ENCODE data around the gene NLGN1.

NLGN1 gene

DNA sequence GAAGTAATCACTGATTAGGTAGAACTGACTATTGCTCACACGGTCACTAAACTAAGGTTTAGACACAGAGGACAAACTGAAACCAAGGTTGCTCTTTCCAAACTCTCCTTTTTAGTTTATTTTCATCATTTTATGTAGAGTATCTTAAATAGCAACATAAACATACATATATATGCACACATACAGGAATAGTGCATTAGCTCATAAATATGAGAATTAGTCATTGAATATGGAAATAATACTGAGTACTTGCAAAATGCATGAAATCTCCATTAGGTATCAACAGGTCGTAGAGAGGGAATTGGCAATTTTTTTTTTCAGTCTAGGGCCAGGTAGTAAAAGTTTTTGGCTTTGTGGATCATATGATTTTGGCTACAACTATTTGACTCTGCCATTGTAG, 557.1 kb downstream of the NLGN1 start:
- no peak for DNase-seq (ENCODE audit: low read depth in 2 of 2, low spot score in 1 of 2)

DNA sequence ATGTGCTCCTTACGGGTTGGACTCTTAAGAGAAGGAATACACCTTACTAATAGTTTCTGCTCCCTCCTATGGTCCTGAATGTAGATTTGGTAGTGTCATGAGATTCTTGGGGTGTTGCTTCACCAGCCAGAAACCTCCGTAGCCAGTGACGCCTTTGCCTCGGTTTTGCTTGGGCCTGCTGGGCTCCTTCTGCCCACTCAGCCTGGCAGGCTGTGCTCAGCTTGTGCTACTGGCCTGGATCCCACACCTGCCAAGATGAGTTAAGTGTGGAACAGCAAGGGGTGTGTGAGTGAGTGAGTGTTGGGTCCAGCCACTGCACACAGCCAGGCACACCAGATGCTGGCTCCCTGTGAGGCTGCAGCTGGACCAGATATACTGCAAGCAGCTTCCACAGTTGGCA, 560.1 kb downstream of the NLGN1 start:
- DNase-seq (ENCODE audit: low read depth in 2 of 2, low spot score in 1 of 2): no peak

DNA sequence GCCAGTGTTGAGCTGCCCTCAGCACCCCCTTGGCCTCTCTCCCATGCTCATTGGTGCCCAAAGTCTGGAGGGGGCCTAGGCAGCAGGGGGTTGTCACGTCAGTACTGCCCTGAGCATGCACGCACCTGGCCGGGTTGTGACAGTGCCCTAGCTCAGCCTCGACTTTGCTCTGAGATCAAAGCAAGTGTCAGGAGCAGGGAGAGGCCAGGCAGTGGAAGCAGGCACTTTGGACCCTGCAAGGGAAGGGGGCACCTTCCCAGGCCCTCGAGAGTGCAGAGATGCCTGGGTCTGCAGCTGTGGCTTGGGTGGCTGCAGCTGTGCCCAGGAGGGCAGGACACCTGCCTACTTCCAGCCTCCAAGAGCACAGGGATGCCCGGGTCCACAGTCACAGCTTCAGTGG, 561.3 kb downstream of the NLGN1 start:
- DNase-seq (ENCODE audit: low read depth in 2 of 2, low spot score in 1 of 2): no peak

DNA sequence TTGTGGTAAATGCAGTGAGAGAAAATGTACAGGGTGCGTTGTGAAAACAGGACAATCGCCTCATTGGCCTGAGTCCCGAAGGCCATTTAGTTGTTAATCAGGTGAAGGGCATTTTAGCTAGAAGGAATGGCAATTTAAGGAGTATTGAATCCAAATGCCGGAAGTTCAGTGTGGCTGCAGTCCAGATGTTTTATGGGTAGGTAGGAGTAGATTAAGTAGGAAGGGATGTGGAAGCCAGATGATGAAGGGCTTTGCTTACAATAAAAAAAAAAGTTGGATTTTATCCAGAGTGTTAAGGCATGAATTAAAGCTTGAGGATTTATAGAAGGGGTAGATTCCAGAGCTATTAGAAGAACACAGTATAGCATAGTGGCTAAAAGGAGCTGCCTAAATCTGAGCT, 572.7 kb downstream of the NLGN1 start:
- DNase-seq (ENCODE audit: low read depth in 2 of 2, low spot score in 1 of 2): no peak

DNA sequence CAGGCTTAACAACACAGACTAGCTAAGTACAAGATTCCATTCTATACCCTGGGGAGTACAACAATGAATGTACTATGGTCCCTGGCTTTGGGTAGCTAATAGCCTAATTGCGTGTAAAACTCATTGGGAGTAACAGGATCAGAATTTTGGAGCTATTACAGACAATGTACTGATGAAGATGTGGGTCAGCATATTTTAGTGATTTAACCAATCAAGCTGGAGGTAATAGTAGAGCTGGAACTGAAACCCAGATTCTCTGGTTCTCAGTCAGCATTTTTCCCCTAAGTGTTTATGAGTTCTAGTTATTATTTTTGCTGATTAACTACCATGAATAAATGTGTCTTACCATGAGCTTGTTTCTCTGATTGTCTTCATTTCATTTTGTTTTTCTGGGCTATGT, 578.7 kb downstream of the NLGN1 start:
- no peak for DNase-seq (ENCODE audit: low read depth in 2 of 2, low spot score in 1 of 2)

DNA sequence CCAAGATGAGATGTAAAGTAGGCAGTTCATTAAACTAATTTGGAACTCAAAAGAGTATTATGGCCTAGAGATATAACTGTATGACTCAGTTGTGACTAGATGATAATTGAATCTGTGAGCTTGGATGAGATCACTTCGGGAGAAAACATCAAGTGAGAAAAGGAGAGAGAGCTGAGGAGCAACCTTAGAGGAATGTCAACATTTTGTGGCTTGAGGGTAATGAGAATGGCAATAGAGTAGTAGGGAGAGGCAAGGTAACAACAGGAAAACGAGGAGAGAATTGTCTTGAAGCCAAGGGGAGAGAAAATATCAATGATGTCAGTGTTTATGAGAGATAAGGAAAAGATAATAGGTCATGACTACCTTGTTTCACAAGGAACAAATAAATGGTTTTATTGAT, 580.2 kb downstream of the NLGN1 start:
- DNase-seq (ENCODE audit: low read depth in 2 of 2, low spot score in 1 of 2): no peak

DNA sequence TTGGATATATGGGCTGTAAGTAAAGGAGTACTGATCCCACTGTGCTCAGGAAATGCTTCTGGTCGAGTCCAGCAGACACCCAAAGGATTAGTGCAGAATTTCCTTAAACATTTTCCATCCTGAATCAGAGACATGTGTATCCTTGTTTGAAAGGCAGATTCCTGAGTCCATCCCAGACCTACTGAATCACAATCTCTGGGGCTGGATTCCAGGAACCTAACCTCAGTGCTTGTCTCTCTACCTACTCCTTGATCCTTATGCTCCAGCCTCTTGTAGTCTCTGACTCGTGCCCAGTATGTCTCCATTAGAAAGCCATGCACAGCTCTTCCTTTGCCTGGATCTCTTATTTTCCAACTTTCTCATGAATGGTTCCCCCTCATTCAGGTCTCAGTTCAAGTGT, 585.8 kb downstream of the NLGN1 start:
- DNase-seq (ENCODE audit: low read depth in 2 of 2, low spot score in 1 of 2): no peak

DNA sequence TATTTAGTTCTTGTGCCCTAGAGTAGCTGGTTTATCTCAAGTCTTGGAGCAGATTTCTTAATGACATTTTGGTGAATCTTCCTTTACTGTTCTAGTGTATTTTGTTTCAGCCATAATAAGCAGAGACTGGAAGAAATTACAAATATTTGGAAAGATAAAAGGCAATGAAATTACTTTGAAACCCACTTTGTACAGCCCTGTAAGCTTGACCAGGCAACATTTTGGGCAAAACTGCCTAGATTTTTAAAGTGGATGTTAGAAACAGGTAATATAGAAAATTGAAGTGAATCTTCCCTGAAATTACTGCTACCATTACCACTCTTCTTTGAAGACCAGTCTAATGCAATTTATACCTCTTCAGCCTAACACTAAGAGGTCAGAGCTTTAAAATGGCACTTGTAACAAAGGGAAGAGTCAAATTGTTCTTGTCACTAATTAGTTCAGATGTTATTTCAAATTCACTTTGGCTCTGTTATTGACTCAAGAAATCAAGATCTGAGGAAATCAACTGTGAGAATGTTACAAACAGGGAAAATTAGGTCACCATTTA, 589.4 kb downstream of the NLGN1 start:
- DNase-seq (ENCODE audit: low read depth in 2 of 2, low spot score in 1 of 2): no peak

DNA sequence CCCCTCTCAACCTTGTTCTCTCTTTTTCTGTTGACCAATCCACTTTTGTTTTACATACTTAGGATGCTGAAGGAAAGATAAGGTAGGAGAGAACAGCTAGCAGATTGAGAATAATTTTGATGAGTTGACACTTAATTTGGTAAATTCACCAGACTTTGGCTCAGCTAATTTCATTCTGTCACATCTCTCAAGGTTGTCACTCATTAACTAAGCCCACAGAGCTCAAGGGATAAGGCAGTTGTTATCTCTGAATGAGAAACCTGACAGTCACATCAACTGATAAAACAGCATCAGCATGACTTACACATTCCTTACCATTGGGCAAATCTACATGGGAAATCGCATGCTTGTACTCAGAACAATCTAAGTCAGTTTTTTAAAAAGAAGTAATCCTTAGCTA, 591.4 kb downstream of the NLGN1 start:
- DNase-seq (ENCODE audit: low read depth in 2 of 2, low spot score in 1 of 2): no peak

DNA sequence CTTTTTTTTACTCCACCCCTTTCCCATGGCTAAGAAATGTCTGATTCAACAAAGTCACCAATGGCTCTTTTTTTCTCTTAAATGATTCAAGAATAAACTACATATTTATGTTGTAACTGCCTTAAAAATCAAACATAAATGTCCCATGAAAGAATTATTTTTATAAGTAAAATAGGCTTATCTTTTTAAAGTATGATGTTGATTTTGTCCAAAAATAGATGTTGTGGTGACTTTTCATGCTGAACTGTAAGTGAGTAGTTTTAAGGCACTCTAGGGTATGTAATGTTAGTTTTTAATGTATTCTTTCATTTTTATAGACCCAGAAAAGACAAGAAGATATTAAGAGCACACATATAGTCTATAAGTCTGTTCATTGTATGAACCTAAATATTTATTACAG, 594.9 kb downstream of the NLGN1 start:
- DNase-seq (ENCODE audit: low read depth in 2 of 2, low spot score in 1 of 2): no peak

DNA sequence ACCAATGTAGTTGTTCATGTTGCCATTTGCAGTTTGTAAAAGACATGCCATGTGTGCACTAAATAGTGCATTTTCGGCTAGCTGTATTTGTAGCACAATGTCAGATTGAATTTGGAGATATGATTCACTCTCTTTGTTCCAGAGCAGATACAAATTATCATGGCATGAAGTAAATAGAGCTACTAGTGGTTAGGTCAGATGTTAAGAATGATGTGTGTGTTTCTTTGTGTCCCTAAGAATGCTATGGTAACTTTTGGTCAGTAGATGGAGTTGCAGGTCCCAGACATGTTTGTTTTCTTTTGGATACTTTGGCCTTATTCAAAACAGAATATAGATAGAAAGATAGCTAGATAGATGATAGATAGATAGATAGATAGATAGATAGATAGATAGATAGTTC, 595.8 kb downstream of the NLGN1 start:
- DNase-seq (ENCODE audit: low read depth in 2 of 2, low spot score in 1 of 2): no peak

DNA sequence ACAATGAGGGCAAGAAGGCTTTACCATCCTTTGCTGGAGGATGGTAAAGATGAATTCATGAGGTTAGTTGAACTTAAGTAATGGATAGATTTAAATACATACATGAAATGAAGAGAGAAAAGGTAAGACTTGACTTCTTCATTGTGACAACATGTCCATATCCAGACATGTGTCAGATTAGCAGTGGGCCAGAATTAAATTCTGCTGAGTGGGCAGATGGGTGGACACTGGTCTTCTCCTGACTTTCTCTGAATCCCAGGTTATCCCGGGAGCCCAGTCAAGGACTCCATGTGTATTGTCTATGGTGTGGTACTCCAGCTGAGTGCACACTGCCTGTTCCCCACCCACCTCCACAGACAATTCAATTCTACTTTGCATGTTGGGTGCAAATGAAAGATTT, 603.1 kb downstream of the NLGN1 start:
- no peak for DNase-seq (ENCODE audit: low read depth in 2 of 2, low spot score in 1 of 2)

DNA sequence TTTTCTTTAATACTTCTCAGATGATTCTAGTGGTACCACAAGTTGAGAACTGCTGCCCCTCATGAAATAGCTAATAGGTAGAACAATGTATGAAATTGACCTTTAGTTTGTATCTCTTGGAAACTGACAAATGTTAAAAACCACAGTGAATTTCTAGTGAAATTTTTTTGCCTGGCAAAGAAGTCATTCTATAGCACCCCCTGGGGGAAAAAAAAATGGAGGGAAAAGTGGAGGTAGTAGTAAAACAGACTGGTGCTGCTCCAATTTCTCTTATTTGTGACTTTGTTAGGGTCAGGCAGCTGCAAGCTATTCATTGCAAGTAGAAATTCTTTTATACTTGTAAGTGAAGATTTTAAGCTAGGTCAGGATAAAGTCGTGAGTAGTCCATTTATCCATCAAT, 605.0 kb downstream of the NLGN1 start:
- DNase-seq (ENCODE audit: low read depth in 2 of 2, low spot score in 1 of 2): no peak

DNA sequence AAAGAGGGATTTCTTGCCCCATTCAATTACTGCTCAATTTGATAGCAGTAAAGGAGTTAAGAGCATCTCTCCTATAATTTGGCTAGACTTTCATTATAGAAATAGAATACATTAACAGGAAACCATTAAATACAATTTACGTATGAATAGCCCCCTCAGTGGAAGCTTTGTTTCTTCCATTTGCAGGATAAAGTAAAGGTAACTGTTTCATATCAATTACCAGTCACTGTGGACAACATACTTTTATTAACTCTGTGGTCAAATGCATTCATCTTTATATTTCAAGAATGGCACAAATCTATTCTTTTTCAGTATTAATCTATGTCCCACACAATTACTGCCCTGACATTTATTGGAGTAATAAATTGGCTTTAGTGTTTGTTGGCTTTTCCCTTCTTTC, 613.4 kb downstream of the NLGN1 start:
- no peak for DNase-seq (ENCODE audit: low read depth in 2 of 2, low spot score in 1 of 2)

DNA sequence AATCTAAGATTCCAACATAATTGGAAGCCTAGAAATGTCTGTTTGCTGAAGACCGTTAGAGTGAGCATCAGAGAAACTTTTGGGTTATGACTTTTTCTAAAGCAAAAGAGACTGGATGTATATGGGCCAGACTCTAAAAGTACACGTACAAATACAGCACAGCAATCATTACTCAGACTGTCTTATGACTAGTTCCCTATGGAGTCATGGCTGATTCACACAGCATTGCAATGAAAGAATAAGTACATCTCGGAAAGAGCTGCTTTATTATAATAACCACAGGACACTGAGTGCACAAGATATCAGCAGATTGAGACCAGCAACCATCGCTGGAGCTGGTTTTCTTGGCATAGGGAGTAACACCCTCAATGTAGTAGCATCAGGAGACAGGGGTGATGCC, 618.6 kb downstream of the NLGN1 start:
- no peak for DNase-seq (ENCODE audit: low read depth in 2 of 2, low spot score in 1 of 2)

DNA sequence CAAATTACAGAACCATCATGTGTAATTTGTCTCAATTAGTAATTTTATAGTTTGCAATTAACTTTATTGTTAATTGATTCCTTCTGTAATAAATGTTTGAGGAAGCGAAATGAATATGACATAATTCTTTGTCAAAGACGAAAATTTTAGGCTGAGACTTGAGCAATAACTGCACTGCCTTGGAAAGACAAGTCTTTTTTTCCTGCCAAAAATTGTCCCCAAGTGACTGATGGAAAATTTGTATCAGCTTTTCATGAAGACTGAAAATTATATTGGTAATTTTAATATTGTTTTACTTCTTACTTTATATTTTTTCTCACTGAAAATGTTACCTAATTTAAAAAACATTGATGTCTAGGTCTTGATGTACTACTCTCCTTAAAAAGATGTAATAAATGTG, 622.6 kb downstream of the NLGN1 start:
- DNase-seq (ENCODE audit: low read depth in 2 of 2, low spot score in 1 of 2): no peak

DNA sequence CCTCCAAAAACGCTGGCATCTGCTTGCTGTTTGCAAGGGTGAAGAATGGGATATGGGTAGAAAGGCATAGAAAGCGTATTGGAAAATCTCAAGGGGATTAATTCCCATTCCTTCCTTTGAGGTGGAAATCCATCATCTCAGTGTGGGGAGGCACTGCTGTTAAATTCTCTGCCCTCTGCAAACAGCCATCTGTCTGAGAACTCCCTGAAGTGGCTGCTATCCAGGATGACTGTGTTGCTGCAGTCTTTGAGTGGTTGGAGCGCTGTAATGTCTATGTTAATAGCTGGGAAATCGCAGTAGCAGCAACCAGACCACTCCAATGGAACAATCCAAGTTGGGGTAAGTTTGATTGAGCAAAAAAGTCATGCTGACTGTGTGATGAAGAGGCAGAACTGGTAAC, 625.9 kb downstream of the NLGN1 start:
- no peak for DNase-seq (ENCODE audit: low read depth in 2 of 2, low spot score in 1 of 2)

DNA sequence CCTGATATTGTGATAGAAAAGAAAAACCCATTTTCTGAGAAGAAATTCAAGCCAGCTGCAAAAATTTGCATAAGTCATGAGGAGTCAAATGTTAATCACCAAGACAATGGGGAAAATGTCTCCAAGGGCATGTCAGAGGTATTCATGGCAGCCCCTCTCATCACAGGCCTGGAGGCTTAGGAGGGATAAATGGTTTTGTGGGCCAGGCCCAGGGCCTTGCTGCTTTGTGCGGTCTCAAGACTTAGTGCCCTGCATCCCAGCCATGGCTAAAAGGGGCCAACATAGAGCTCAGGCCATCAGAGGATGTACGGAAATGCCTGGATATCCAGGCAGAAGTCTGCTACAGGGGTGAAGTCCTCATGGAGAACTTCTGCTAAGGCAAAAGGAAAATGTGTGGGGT, 631.1 kb downstream of the NLGN1 start:
- DNase-seq (ENCODE audit: low read depth in 2 of 2, low spot score in 1 of 2): no peak

DNA sequence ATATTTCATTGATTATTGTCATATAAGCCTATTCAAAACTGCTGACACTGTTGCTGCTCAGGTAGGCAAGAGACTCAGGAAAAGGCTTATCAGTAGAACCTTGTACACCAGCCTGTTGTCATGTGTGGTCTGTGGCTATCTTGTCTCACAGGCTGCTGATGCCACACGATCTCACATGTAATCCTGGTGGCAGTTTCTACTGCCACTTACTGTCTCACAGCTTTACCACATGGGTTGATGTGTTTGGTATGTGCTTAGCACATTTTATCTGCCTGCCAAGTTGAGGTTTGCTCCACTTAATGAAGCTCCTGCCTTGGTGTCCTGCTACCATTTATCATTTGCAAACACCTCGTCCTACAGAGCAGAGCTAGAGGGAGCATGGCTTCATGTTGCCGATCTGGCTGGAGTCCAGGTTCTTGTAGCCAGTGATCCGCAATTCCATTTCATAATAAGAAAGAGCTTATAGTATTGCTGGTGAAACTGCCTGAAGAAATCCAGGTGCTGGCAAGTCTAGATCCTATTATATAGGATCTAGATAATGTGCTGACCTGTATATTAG, 637.9 kb downstream of the NLGN1 start:
- no peak for DNase-seq (ENCODE audit: low read depth in 2 of 2, low spot score in 1 of 2)

DNA sequence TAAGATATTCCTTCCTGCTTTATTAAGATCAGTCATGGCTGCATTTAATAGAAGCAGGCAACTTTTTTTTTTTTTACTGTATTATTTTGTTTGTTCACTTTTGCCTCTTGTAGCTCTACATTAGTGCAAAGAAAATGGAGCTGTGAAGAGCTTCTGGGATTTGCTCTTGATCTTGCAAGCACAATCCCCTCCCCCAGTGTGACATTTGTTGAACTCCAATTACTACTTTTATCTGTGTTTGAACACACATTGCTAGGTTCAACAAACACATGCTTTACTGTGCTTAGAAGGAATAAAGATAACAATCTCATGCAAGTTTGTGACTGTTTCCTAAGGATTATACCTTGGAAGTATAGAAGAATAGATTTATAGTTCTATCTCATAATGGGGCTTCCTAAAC, 648.8 kb downstream of the NLGN1 start:
- no peak for DNase-seq (ENCODE audit: low read depth in 2 of 2, low spot score in 1 of 2)

DNA sequence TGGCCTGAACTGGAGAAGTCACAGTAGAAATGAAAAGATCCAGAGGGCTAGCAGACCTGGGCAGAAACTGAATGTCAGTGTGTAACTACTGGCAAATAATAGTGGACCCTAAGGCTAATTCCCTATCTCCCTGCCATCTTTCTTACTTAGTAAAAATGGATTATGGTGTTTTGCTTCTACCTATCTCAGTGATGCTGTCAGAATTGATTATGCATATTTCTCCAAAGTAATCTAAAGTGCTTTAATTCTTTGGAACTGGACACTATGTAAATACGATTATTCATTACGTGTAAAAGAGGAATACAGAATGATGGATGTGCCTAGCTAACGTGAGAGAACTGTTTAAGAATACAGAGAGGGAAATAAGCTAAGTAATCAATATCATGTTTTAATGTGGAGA, 651.9 kb downstream of the NLGN1 start:
- no peak for DNase-seq (ENCODE audit: low read depth in 2 of 2, low spot score in 1 of 2)

DNA sequence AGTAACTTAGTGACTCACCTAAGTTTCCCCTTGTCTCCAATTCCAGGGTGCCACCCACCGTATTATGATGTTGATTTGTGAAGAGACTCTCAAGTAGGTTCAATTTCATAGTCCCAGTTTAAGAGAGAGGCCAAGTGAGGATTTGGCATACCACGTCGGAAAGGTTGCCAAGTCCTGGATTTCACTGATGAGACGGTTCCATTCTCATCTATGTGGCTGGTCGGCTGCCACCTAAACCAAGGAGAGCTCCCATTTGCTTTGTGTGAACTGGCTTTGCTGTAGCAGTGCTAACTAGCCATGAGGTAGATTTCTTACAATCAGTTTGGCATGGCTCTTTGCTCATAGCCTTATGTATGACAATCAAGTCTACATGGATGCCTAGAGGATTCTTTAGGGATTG, 653.6 kb downstream of the NLGN1 start:
- no peak for DNase-seq (ENCODE audit: low read depth in 2 of 2, low spot score in 1 of 2)

DNA sequence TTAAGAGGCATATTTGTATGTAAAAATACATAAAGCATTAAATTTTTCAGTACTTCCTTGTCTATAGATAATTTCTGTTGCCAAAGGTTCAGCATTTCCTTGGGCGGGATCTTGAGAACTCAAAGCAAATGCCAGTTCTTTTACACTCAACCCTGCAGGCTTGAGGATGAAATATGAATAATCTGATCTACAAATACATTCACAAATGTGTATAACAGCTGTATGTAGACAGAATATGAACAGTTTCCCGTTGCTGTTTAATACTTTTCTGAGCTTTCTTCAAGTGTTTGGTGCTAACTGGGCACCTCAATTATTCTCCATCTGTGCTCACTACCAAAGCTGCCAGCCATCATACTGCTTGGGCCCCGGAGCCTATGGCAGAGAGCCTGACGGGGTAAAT, 661.3 kb downstream of the NLGN1 start:
- DNase-seq (ENCODE audit: low read depth in 2 of 2, low spot score in 1 of 2): no peak

DNA sequence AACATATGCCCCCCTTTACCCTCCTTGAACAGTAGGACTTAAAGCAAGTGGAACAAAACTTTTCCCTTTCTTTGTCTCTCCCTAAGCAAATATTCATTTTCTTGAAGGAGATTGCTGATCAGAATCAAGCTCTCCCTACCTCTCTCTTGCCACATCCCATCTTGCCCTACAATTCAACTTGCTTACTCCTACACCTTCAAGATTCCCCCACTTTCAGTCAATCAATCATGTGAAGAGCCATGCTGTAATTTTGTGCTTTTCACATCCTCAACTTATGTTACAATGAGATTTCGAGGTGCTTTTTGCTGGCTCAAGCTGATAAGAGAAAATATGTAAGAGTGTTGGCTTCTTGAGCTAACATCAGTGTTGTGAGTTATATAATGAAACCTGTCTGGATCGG, 662.9 kb downstream of the NLGN1 start:
- DNase-seq (ENCODE audit: low read depth in 2 of 2, low spot score in 1 of 2): no peak

All from stimulated activated CD8-positive, alpha-beta memory T cell treated with anti-CD3 and anti-CD28 coated beads, Interleukin-4, amount 100 ng/mL, for 1 hour (primary cell).